Chondrocyte (in vitro differentiated cells): ENCODE measurements around the gene ANKH. TPM values are rescaled to one million over a fixed set of nuclear protein-coding genes. Genes with fewer than 3 reads are reported as not detected.

Experiments used
- DNase-seq: peaks from one replicate; pipeline ENCODE4 v3.0.0; 2021; ENCODE audit warnings: mixed read lengths, low spot score
- H3K27ac Mint-ChIP-seq: one replicate; pipeline ENCODE4 v1.8.0; 2021; ENCODE audit warnings: mild to moderate bottlenecking, moderate library complexity, mixed read lengths; ENCODE audit not compliant: unreplicated experiment
- H3K27me3 Mint-ChIP-seq: 2 replicates; pipeline ENCODE4 v1.8.0; 2021; ENCODE audit warnings: low read depth, mixed read lengths
- H3K36me3 Mint-ChIP-seq: 2 replicates; pipeline ENCODE4 v1.8.0; 2021; ENCODE audit warnings: low read depth, mixed read lengths
- H3K4me1 Mint-ChIP-seq: 2 replicates; pipeline ENCODE4 v1.8.0; 2021; ENCODE audit warnings: low read depth, mild to moderate bottlenecking, mixed read lengths
- H3K4me3 Mint-ChIP-seq: one replicate; pipeline ENCODE4 v1.8.0; 2021; ENCODE audit warnings: mild to moderate bottlenecking, moderate library complexity, mixed read lengths; ENCODE audit not compliant: unreplicated experiment
- H3K9me3 Mint-ChIP-seq: 2 replicates; pipeline ENCODE4 v1.8.0; 2021; ENCODE audit warnings: low read depth, mixed read lengths
- total RNA-seq: library from RNA; stranded (reverse); gene quantifications from 3 replicates; pipeline ENCODE4 v1.2.1, GENCODE V29; 2021
- TF ChIP-seq, protein P1 (sequence below): fragments of 200-600 bp; sonication (generic); IDR thresholded peaks from 2 replicates; pipeline ENCODE4 v1.5.0; 2021; ENCODE audit warnings: antibody characterized with exemption, mild to moderate bottlenecking, moderate library complexity

ANKH gene
- total RNA-seq, 1 donor from 2014 or later, result 114 TPM

DNA sequence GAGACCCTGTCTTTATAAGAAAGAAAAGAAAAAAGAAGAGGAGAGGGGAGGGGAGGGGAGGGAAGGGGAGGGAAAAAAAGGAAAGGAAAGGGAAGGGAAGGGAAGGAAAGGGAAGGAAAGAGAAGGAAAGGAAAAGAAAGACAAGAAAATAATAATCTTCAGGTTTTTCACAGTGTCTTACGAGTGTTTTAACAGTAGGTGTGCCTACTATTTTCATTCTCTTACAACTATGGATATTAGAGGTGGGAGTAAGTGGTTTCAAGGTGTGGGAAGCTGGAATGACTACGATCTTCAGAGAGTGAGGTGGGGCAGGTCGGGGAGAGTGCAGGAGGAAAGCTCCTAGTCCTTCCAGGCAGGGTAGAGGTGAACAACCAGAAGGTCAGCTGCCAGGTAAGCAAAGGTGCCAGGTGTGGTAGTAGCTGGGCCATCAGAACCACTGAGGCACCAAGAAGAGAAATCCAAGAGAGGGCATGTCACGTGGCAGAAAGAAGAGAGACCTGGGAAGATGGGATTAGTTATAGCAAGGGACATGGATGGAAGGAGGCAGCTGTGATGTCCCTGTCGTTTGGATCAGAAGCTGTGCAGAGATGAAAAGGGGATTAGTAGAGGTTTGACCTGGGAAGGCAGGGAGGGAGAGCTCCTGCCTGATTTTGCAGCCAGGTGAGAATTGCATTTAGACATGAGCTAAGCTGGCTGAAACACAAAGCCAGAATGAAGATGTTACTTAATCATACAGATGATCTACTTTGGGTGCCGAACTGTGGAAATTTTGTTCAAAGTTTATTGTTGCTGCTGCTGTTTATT lies 111.6 kb downstream of the ANKH start:
- DNase-seq, result no peak
- Mint-ChIP-seq H3K4me1 (no peaks in the 10 kb centered on the region), H3K9me3 (no peaks in the 10 kb centered on the region), H3K4me3 (no peak overlapping the region), H3K36me3 (peaks cover 9% of the 10 kb centered on the region), H3K27ac (no peak overlapping the region), H3K27me3 (no peaks in the 10 kb centered on the region)
- TF ChIP-seq, protein P1, sequence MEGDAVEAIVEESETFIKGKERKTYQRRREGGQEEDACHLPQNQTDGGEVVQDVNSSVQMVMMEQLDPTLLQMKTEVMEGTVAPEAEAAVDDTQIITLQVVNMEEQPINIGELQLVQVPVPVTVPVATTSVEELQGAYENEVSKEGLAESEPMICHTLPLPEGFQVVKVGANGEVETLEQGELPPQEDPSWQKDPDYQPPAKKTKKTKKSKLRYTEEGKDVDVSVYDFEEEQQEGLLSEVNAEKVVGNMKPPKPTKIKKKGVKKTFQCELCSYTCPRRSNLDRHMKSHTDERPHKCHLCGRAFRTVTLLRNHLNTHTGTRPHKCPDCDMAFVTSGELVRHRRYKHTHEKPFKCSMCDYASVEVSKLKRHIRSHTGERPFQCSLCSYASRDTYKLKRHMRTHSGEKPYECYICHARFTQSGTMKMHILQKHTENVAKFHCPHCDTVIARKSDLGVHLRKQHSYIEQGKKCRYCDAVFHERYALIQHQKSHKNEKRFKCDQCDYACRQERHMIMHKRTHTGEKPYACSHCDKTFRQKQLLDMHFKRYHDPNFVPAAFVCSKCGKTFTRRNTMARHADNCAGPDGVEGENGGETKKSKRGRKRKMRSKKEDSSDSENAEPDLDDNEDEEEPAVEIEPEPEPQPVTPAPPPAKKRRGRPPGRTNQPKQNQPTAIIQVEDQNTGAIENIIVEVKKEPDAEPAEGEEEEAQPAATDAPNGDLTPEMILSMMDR, result no peak

GRCh38 chr5:14757850-14758249 lies 113.7 kb downstream of the ANKH start:
- Mint-ChIP-seq H3K27me3 (no peaks in the 10 kb centered on the region), H3K36me3 (peaks cover 18% of the 10 kb centered on the region), H3K4me3 (no peak overlapping the region), H3K27ac (no peak overlapping the region), H3K9me3 (no peaks in the 10 kb centered on the region), H3K4me1 (no peaks in the 10 kb centered on the region)
- no peak for DNase-seq
- TF ChIP-seq, protein P1, result no peak

DNA sequence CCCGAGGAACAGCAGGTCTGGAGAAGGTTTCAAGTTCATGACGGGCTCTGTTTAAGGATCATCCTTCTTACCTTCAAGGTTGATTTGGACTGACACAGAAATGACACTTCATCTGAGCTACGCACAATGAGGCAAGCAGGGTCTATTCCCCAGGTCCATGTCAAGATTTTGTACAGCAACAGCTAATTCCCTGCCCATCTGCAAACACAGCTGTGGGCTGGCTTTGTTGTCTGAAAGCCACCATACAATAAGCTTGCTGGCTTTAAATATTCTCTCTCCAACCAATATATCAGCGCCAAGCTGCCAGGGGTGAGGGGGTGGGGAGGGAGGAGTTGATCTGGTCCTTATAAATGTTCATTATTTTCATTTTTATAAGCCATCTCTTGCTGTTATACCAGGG lies 115.1 kb downstream of the ANKH start:
- H3K4me1 Mint-ChIP-seq, result no peaks in the 10 kb centered on the region
- no peak for DNase-seq
- no peaks in the 10 kb centered on the region for H3K27me3 Mint-ChIP-seq
- H3K36me3 Mint-ChIP-seq, result peaks cover 22% of the 10 kb centered on the region
- TF ChIP-seq, protein P1, result no peak
- H3K27ac Mint-ChIP-seq, result no peak overlapping the region
- H3K9me3 Mint-ChIP-seq, result no peaks in the 10 kb centered on the region
- H3K4me3 Mint-ChIP-seq, result no peak overlapping the region

DNA sequence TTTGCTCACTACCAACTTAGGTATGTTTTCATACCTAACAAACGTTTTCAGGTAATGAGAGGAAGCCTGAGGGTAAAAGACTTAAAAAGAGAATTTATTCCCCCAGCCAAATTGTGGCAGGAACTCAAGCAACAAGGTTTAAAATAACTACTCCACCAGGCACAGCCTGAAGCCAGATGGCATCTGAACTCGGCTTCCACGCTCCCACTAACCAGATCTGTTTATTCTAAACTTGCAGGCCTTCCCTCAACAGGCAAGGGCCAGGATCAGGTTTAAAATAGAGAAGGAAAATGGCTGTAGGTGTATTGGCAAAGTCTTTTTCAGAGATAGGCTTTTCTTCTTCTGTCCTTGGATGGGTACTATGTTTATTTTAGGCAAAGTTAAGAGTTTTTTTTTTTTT lies 117.6 kb downstream of the ANKH start:
- Mint-ChIP-seq H3K36me3 (peaks cover 32% of the 10 kb centered on the region), H3K27me3 (no peaks in the 10 kb centered on the region), H3K27ac (no peak overlapping the region), H3K9me3 (no peaks in the 10 kb centered on the region), H3K4me1 (no peaks in the 10 kb centered on the region), H3K4me3 (no peak overlapping the region)
- TF ChIP-seq, protein P1, result no peak
- no peak for DNase-seq

- H3K4me3 Mint-ChIP-seq, result no peak overlapping the region
- no peaks in the 10 kb centered on the region for H3K27me3 Mint-ChIP-seq
- no peaks in the 10 kb centered on the region for H3K9me3 Mint-ChIP-seq
- H3K27ac Mint-ChIP-seq, result no peak overlapping the region
- no peak for DNase-seq
- peaks cover 36% of the 10 kb centered on the region for H3K36me3 Mint-ChIP-seq
- TF ChIP-seq, protein P1, result no peak
- H3K4me1 Mint-ChIP-seq, result no peaks in the 10 kb centered on the region
These were observed 118.3 kb downstream of the ANKH start for GRCh38 chr5:14753292-14753691.
